ENCODE data around the gene PPP1R3F. TPM values are rescaled to one million over a fixed set of nuclear protein-coding genes. Genes with fewer than 3 reads are reported as not detected.

The PPP1R3F gene
- total RNA-seq, 2 donors from 2014 or later: 24.2 to 29.6 TPM

DNA sequence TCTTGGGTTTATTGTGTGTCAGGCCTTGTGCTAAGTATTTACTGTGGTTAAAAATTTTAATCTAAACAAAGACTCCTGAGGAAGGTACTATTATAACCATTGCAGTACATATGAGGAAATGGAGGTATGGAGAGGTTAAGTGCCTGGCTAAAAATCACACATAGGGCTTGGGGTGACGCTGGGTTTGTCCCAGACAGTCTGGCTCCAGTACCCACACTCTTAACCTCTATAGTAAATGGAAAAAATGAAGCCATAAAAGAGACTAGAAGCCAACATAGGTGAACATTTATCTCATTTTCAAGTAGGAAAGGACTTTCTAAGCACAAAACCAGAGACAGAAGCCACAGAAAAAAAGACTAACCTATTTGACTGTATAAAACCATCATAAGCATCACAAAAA lies 7.0 kb upstream of the PPP1R3F start:
- H3K27me3 ChIP-seq: no peaks in the 10 kb centered on the region
- H3K4me1 ChIP-seq: no peaks in the 10 kb centered on the region
- no peak overlapping the region for H3K4me3 ChIP-seq
- no peaks in the 10 kb centered on the region for H3K9me3 ChIP-seq
- TF ChIP-seq CTCF (IDR thresholded peaks at IDR 0.05): no peak
- H3K36me3 ChIP-seq: no peaks in the 10 kb centered on the region
- DNase-seq (ENCODE audit: low spot score): no peak
- H3K27ac ChIP-seq: no peak overlapping the region

DNA sequence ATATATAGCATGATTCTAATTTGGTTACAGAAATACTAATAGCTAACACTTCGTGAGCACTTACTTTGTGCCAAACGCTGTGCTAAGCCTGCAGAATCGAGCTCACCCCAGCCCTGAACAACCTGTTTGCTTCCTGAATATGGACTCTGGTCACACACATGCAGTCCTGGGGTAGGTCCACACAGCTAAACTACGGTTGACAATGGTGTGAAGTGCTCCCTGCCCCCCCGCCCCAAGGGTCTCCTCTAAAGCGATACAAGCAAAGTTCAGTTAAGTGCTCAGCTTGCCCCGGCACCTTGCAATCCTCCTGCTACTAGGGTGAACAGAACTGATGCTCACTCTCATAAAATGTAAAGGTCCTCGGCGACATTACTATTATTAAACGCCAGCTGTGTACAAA lies 6.0 kb upstream of the PPP1R3F start:
- Histone ChIP-seq H3K9me3 (no peaks in the 10 kb centered on the region), H3K4me1 (no peaks in the 10 kb centered on the region), H3K4me3 (no peak overlapping the region), H3K27ac (no peak overlapping the region), H3K36me3 (no peaks in the 10 kb centered on the region), H3K27me3 (no peaks in the 10 kb centered on the region)
- TF ChIP-seq CTCF (IDR thresholded peaks at IDR 0.05): no peak
- DNase-seq (ENCODE audit: low spot score): no peak

DNA sequence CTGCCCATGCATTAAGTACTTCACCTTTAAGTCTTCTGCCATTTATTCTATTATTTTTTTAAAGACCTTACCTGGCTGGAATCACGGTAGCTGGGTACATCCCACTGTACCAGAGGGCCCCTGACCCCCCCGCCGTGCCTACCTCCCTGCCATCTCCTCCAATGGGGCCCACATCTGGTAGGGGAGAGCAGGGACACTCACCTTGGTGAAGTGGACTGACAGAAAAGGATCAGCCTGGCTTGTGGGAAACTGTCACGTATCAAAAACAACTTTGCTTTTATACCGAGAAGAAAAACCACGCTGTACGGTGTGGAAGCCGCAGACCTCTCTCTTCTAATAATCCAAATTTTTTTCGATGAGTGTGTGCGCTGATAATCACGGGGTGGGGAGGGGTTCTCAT lies 5.1 kb upstream of the PPP1R3F start, which contains the start of gene FOXP3:
FOXP3 (minus strand) TSS at position 251 of the 400 bp plus-strand sequence. CDS start 6,205 bp downstream, outside the sequence.
- Histone ChIP-seq H3K27ac (no peak within 1 kb of the TSS), H3K4me1 (no peaks in the 10 kb centered on the region), H3K9me3 (no peaks in the 10 kb centered on the region), H3K36me3 (no peaks in the 10 kb centered on the region), H3K4me3 (no peak within 1 kb of the TSS), H3K27me3 (no peaks in the 10 kb centered on the region)
- DNase-seq (ENCODE audit: low spot score): no peak
- TF ChIP-seq CTCF (IDR thresholded peaks at IDR 0.05): no peak

DNA sequence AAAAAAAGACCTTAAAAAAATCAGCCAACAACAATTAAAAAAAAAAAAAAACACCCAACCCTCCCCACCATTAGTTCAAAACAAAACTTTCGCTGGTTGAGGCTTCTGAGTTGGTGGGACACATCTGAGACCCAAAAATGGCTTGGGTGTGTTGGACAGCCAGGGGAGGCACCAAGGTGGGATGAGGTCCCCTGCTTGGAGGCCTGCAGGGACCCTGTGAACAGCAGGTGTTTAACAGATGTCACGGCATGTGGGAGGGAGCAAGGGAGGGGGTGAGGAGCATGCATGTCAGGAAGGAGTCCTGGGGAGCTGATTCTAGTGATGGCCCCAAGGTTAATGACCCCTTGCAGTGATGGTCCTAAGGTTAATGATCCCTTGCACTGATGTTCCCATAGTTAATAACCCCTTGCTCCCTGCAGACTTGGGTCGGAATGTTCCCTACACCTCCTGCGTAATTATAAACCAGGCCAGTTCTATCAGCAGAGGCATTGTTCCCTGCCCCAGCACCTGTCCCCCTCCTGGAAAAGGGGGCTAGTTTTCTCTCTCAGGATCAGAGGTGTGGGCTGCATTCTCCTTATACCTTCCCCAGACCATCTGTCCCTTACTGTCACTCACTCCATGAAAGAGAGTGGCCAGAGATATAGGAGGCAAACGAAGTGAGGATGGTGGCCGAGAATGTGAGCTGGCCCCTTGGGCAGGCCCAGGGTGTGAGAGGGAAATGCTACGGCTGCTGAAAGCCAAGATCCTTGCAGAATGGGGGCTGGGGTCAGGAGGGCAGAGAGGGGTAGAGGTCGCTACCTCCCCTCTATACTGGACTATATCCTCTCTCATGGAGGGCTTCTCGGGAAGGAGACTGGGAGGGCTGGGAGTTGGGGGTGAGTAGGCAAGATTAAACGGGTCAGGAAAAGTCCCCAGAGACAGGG lies 2.8 kb upstream of the PPP1R3F start:
- Histone ChIP-seq H3K4me3 (no peak overlapping the region), H3K36me3 (no peaks in the 10 kb centered on the region), H3K27me3 (no peaks in the 10 kb centered on the region), H3K27ac (no peak overlapping the region), H3K9me3 (no peaks in the 10 kb centered on the region), H3K4me1 (peaks cover 0 to 15% of the 10 kb centered on the region in 2 donors)
- no peak for DNase-seq (ENCODE audit: low spot score)
- no peak for TF ChIP-seq CTCF (IDR thresholded peaks at IDR 0.05)

DNA sequence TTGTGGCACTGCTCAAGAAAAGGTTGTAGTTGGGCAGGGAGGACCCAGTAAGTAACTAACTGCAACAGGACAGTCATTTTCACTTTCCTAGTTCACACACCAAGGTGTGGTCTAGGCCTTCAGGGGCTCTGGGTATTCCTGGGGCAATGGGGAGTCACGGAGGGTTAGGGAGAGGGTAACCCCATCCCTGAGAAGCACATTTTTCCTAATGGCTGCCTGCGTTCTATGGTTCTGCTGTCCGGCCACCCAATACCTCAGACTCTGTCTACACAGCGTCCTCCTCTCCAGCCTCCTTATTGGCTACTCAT lies 937 bp upstream of the PPP1R3F start:
- Histone ChIP-seq H3K27ac (peak overlapping the region; percentile 84 to 88), H3K9me3 (no peaks in the 10 kb centered on the region), H3K36me3 (no peaks in the 10 kb centered on the region), H3K4me3 (peak overlapping the region; percentile 19 to 70), H3K27me3 (no peaks in the 10 kb centered on the region), H3K4me1 (peaks cover 0 to 27% of the 10 kb centered on the region in 2 donors)
- TF ChIP-seq CTCF (IDR thresholded peaks at IDR 0.05): no peak
- DNase-seq (ENCODE audit: low spot score): no peak
